Coronary artery (tissue), 2 donors: ENCODE results near the gene XRCC2.

Experiments
- DNase-seq: peaks from one replicate; pipeline ENCODE4 v3.0.0-alpha.2; 2017; ENCODE audit warnings: low spot score
- H3K27ac ChIP-seq, 2 donors: fragments of 200-600 bp; sonication (generic); one replicate each; pipeline ENCODE4 v1.5.1; 2016 to 2019
- H3K4me3 ChIP-seq: fragments of 200-600 bp; sonication (generic); 2 replicates; pipeline ENCODE4 v1.5.1; 2016; ENCODE audit warnings: mild to moderate bottlenecking, moderate library complexity
- CTCF ChIP-seq: fragments of 200-600 bp; sonication (generic); IDR thresholded peaks from one replicate; pipeline ENCODE4 v1.5.1; 2019; ENCODE audit warnings: antibody characterized with exemption

The XRCC2 gene

GRCh38 chr7:152615031-152615741, 60.8 kb downstream of the XRCC2 start:
- DNase-seq, result no peak
- H3K4me3 ChIP-seq, result no peak overlapping the region
- H3K27ac ChIP-seq, result no peak overlapping the region
- TF ChIP-seq CTCF, result no peak

GRCh38 chr7:152608656-152609055, 67.3 kb downstream of the XRCC2 start:
- no peak overlapping the region for H3K4me3 ChIP-seq
- DNase-seq, result no peak
- TF ChIP-seq CTCF, result no peak
- no peak overlapping the region for H3K27ac ChIP-seq

- no peak for TF ChIP-seq CTCF
- Histone ChIP-seq H3K4me3 (no peak overlapping the region), H3K27ac (no peak overlapping the region)
- no peak for DNase-seq
These were observed 67.7 kb downstream of the XRCC2 start for GRCh38 chr7:152608208-152608607.

GRCh38 chr7:152607007-152607406, 68.9 kb downstream of the XRCC2 start:
- Histone ChIP-seq H3K4me3 (no peak overlapping the region), H3K27ac (no peak overlapping the region)
- no peak for TF ChIP-seq CTCF
- DNase-seq, result no peak

DNA sequence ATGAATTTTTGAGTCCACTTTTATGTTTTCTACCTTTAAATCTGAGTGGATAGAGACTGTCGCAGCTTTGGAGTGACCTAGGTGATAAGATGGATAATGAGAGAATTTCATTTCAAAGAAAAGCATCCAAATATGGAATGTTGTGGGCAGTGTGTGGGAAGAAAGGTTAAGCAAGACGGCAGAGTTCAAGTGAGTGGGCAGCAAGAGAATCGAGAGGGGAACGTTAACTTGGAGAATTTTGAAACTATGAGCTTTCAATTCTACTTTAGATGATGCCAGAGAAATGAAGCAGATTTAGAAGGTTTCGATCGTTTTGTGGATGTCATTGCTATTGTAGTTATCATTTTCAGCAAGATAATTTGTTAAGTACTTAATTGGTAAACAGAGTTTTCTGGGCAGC, 73.0 kb downstream of the XRCC2 start:
- no peak for DNase-seq
- Histone ChIP-seq H3K27ac (no peak overlapping the region), H3K4me3 (no peak overlapping the region)
- no peak for TF ChIP-seq CTCF

GRCh38 chr7:152601305-152601798, 74.6 kb downstream of the XRCC2 start:
- no peak overlapping the region for H3K27ac ChIP-seq
- no peak overlapping the region for H3K4me3 ChIP-seq
- no peak for DNase-seq
- TF ChIP-seq CTCF, result no peak

DNA sequence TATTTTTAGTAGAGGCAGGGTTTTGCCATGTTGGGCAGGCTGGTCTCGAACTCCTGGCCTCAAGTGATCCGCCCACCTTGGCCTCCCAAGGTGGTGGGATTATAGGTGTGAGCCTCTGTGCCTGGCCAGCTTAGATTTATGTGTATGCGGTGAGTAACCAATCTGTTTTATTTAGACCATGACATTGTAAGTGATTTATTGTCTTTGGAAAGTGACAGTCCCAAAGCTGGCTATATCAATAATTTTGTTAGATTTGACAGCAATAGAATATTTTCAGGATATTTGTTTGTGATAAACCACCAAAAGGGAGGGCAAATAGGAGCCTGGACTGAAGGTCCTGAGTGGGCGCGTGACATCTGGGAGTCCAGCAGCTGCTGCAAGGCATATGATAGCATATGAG, 75.7 kb downstream of the XRCC2 start:
- Histone ChIP-seq H3K27ac (no peak overlapping the region), H3K4me3 (no peak overlapping the region)
- no peak for DNase-seq
- no peak for TF ChIP-seq CTCF
